G401.6 (cell line): Measurements from ENCODE around the gene PFN4.
A peak's percentile ranks its signal among the peaks of the same experiment; 100 is the strongest.

Experiments
- FAIRE-seq: peaks from 2 replicates; lab custom pipeline; 2012; peaks lifted over from hg19 to GRCh38; lab: Jason Lieb, UNC

PFN4 gene

DNA sequence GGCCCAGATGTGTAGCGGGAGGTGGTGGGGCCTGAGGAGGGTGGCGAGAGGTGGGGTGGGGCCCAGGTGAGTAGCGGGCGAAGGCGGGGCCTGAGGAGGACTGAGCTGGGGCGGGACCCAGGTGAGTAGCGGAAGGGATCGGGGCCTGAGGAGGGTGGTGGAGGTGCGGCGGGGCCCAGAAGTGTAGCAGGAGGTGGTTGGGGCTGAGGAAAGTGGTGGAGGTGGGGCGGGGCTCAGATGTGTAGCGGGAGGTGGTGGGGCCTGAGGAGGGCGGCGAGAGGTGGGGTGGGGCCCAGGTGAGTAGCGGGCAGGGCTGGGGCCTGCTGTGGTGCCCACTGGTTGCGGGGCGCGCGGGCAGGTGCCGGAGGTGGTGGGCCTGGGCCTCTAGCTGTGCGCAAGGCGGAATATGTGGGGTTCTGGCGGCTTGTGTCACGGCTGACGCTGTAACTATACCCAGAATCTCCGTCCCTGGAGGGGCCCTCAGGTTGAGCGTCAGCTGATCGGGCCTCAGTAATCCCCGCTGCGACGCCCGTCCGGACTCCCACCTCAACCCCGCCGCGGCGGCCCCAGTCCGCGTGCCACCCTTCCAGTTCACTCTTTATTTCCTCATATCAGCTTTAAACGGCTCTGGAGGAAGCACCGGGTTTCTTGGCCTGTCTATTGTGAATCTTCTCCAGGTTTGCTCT, 46.1 kb downstream of the PFN4 start:
- no peak for FAIRE-seq

DNA sequence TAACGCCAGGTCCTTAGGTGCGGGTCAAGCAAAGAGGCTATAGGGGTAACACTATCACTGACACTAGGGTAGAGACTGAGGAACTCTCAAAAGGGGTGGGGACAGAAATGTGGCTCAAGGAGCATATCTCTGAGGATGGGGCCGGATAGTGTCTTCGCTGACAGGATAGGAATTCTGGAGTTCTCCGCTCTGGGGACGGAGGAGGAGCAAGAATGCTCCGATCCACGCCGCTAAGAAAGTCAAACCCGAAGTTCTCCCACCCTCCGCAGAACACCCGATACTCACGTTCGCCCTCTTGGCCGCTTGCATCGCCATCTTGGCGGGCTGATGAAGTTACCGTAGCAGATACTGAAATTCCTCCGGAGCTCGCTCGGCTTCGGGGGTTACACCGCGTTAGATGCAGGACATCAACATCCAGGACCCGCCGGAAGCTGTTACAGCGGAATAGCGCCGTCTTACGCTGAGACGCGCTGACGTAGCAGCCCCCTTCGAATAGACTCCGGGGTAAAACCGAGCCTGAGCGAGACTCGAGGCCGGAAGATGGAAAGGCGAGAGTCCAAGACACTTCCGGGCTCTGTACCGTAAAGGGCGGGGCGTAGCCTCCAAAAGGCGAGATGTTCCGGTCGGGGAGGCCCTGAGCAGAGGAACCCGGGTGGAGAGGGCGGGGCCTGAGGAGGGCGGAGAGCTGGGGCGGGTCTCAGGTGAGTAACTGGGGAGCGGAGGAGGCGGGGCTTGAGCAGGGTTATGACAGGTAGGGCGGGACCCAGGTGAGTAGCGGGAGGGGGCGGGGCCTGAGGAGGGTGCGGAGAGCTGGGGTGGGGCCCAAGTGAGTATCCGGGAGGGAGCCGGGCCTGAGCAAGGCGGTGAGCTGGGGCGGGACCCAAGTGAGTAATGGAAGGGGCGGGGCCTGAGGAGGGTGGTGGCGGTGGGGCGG, 47.0 kb downstream of the PFN4 start, which contains the start of gene SF3B6:
SF3B6 (minus strand) TSS at position 412 of the 934 bp plus-strand sequence; CDS start at position 315, 97 bp downstream.
- FAIRE-seq: peak; percentile 95

DNA sequence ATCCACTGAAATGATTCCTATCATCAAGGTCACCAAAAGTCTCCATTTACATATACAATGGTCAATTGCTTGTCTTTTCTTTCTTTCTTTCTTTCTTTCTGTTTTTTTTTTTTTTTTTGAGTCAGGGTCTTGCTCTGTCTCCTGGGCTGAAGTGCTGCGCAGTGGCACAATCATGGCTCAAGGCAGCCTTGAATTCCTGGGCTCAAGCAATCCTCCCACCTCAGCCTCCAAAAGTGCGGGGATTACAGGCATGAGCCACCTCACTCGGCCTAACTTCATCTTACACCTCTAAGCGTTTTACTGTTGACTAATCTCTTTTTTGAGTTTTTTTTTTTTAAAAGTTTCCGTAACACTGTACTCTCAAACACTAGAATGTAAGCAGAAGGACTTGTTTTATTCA, 47.9 kb downstream of the PFN4 start:
- no peak for FAIRE-seq

DNA sequence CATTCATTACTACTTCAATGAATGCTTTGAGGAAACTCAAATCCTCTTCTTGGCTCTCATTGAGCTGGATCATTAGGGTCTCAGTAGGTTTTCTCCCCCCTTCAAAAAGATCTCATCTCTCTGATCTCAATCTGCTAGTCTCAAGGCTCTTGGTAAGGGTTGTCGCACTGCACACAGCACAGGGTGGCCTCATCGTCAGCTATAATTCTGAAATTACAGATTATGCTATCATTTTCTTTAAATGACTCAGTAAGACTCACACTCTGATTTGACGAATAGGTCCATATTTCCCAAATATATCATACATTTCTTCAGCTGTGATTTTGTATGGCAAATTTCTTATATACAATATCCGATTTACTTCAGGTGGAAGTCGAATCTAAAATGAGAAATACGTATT, 49.3 kb downstream of the PFN4 start:
- no peak for FAIRE-seq

DNA sequence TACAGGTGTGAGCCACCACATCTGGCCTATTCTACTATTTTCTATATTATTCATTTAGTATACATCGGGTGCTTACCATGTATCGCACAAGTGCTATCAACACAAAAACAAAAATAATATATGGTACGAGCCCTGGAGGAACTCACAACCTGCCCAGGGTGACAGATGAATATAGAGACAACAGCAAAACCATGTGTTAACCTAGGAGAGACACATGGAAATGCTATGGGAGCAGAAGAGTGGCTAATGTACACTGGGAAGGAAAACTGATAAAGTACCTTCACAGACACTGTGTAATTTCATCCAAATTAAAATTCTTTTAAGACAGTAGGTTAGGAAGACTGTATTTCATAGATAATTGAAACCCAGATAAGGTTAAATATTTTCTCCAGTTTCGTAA, 50.9 kb downstream of the PFN4 start:
- no peak for FAIRE-seq

DNA sequence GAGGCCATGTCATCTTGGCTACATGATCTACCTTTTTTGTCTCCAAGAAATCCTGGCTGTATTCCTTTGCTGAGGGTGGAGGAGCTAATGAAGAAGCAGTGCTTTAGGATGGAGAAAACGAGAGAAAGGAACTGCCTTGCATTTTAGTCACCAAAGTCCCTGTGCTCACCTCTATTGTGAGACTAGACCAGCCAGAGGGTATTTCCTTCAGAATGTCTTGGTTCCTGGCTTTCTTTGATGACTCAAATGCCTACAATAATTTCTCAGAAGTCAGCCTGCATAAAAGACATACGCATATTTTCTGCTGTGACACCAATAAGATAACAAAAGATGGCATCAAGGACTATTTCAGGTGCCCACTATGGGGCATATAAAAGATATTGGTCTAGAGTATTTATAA, 57.8 kb downstream of the PFN4 start:
- no peak for FAIRE-seq
